ENCODE measurements around the gene CCDC112.

GRCh38 chr5:115243412-115243811 is 53.0 kb downstream of the CCDC112 start:
- TF ChIP-seq CTCF (IDR thresholded peaks at IDR 0.05), result no peak
- TF ChIP-seq POLR2A (IDR thresholded peaks at IDR 0.05), result no peak
- TF ChIP-seq POLR2AphosphoS5 (IDR thresholded peaks at IDR 0.05), result no peak

Data from gastroesophageal sphincter (tissue), 3 donors.